ENCODE results near the gene PHF13. TPM values are rescaled to one million over a fixed set of nuclear protein-coding genes. Genes with fewer than 3 reads are reported as not detected.

The PHF13 gene
- total RNA-seq, 1 donor from 2014 or later, result 19.7 TPM

DNA sequence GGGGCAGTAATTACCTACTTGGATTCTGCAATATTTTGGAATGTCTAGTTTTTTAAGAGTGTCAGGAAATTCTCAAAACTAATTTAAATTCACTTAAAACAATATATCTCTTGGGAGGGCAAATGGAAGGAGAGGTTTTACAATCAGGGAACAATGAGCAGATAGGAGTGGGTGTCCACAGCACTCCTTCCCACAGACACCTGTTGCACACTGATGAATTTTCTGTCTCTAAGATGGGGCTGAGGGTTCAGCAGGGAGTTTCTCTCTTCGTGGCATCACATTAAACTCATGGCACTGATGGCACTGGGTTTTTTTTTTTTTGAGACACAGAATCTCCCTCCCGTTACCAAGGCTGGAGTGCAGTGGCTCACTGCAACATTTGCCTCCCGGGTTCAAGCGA is 5.5 kb downstream of the PHF13 start:
- peaks cover 57% of the 10 kb centered on the region for H3K36me3 Mint-ChIP-seq (ENCODE audit: low read depth)
- no peak overlapping the region for H3K4me3 Mint-ChIP-seq (ENCODE audit: low read depth)
- H3K27me3 Mint-ChIP-seq (ENCODE audit: low read depth), result no peaks in the 10 kb centered on the region
- H3K9me3 Mint-ChIP-seq, result no peaks in the 10 kb centered on the region
- peaks cover 8% of the 10 kb centered on the region for H3K4me1 Mint-ChIP-seq (ENCODE audit: low read depth)
- no peak for DNase-seq (ENCODE audit: low spot score)
- H3K27ac Mint-ChIP-seq, result no peak overlapping the region
- intact Hi-C loops (cut with micrococcal nuclease), result no loop called here

DNA sequence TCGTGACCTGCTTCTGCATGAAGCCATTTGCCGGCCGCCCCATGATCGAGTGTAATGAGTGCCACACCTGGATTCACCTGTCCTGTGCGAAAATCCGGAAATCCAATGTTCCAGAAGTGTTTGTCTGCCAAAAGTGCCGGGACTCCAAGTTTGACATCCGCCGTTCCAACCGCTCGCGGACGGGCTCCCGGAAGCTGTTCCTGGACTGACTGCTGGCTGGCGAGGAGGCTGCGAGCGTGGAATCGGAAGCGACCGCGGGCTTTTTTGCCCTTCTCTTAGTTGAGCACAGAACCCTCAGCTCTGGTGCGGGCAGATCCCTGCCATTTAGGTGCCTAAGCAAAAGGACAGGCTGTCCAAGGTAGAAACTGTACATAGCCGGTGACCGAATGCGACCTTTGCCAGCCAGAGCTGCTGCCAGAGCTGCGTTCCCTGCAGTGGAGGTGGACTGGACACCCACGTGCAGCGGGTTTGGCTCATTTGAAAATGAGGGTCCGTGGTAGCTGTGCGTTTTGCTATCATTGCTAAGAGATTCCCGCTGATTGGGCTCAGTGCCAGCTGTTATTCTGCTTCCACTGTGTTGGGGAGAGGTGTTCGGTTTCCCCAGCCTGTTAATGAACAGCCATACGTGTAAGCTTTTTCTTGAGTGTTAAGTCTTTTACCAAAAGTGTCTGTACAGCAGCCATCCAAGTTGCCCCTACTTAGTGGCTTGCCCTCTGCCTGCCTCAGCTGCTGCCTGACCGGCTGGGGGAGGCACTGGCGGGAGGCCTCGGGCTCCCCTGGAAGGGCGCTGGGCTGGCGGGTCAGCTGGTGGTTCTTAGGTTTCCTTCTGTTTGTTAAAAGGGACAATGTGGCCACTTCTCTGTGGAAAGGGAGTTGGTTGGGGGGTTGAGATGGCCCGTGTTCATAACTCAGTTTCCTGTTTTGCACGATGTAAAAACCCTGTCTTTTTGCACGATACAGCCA is 8.2 kb downstream of the PHF13 start:
- DNase-seq (ENCODE audit: low spot score), result no peak
- no peaks in the 10 kb centered on the region for H3K27me3 Mint-ChIP-seq (ENCODE audit: low read depth)
- H3K4me3 Mint-ChIP-seq (ENCODE audit: low read depth), result no peak overlapping the region
- H3K4me1 Mint-ChIP-seq (ENCODE audit: low read depth), result peaks cover 11% of the 10 kb centered on the region
- H3K9me3 Mint-ChIP-seq, result no peaks in the 10 kb centered on the region
- H3K27ac Mint-ChIP-seq, result no peak overlapping the region
- peaks cover 61% of the 10 kb centered on the region for H3K36me3 Mint-ChIP-seq (ENCODE audit: low read depth)
- intact Hi-C loops (cut with micrococcal nuclease), result no loop called here

DNA sequence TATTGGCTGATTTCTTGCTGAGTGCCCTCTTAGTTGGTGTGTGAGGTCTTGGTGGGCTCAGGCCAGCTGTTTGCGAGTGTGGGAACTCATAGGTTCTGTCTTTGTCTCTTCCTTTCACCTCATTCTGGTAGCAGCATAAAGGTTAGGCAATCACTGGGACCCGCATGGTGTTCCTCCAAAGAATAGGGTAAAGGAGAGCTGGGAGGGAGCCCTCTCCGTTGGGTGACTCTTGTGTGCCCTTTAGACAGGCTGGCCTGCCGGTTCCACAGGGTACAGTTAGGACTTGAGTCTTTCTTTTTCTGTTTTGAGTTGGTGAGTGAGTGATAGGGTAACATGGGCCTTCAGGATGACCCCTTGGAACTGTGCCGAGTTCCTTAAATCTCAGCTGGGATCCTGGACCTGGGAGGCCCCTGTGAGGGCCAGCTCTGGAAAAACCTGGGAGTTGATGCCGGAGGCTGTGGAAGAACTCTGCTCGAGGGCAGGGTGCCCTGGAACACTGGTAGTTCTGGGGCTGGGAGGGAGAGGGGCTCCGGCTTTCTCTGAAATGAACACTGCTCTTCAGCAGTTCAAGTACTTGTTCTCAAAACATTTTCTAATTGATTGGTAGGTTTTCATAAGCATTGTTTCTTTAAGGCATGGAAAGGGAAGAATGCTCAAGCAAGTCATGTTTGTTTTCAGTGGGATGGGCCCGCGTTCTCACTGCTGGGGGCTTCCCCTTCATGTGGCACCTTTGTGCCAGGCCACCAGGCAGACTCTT is 9.0 kb downstream of the PHF13 start:
- H3K4me1 Mint-ChIP-seq (ENCODE audit: low read depth), result peaks cover 11% of the 10 kb centered on the region
- H3K36me3 Mint-ChIP-seq (ENCODE audit: low read depth), result peaks cover 63% of the 10 kb centered on the region
- DNase-seq (ENCODE audit: low spot score), result no peak
- no peaks in the 10 kb centered on the region for H3K27me3 Mint-ChIP-seq (ENCODE audit: low read depth)
- H3K27ac Mint-ChIP-seq, result no peak overlapping the region
- no peak overlapping the region for H3K4me3 Mint-ChIP-seq (ENCODE audit: low read depth)
- no peaks in the 10 kb centered on the region for H3K9me3 Mint-ChIP-seq
- intact Hi-C loops (cut with micrococcal nuclease), result no loop called here

DNA sequence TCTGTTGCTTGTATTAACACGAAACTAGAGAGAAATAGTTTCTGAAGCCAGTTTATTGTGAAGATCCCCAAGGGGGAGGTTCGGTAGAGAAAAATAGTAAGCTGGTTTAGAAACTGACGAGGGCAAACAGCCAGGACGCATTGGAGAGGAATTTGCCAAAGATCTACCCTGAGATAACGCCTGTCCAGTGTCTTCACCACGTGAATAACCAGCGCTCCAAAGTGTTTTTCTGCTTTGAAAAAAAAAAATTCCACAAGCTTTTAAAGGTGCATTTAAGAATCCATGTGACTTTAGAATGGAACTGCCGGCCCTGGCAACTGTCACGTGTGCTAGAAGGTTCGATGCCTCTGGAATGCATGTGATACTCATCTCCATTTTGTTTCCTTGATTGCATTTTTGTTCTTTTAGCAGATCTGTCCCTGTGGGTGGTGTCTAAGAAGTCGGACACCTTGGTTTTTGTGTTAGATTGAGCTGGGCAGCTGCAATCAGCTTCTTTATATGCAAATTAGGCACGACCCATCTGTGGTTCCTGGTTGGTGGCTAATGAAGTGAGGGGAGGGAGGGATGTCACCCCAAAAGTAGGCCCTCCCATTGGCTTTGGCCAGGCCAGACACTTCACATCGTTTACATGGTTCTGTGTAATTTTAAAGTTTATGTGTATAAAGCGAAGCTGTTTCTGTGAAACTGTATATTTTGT is 9.9 kb downstream of the PHF13 start:
- intact Hi-C loops (cut with micrococcal nuclease), result no loop called here
- Mint-ChIP-seq H3K9me3 (no peaks in the 10 kb centered on the region), H3K4me3 (ENCODE audit: low read depth) (no peak overlapping the region), H3K36me3 (ENCODE audit: low read depth) (peaks cover 65% of the 10 kb centered on the region), H3K27ac (no peak overlapping the region), H3K4me1 (ENCODE audit: low read depth) (peaks cover 15% of the 10 kb centered on the region), H3K27me3 (ENCODE audit: low read depth) (no peaks in the 10 kb centered on the region)
- DNase-seq (ENCODE audit: low spot score), result no peak

DNA sequence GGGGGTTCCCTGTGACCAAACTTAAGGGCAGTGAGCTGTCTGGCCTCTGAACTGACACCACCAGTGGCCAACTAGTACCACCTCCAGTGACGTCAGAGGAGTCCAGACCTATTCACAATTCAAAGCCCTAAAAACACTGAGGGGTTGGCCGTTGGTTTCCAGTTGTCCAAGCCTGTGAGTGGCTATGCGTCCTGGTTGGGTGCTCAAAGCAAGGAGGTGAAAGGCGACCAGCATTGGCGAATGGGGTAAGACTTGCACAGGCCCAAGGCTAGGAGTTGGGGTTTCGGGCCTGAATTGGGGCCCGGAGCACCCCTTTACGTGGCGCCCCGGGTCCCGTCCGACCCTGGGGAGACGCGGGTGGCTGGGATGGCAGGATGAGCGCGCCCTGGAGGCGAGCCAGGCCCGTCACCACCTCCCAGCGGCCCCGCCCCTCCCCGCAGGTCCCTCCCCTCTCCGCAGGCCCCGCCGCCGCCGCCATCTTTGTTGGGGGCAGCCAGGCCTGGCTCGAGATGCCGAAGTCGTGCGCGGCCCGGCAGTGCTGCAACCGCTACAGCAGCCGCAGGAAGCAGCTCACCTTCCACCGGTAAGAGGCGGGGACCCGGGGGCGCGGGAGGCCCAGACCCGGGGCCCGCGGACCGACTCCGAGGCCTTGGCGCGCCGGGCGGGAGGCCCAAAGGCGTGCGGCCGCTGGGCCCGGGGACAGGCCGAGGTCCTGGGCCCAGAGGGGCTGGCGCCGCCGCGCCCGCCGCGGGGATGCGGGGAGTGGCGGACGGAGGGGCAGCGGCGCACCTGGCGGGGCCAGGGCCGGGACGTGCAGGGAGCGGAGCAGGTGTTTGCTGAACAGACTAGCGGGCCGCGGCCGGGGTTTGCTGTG is 11.4 kb downstream of the PHF13 start, which contains the start of gene THAP3:
Gene THAP3, plus strand, starts transcription at position 159 of the 874 bp plus-strand sequence. Its CDS starts 351 bp downstream, at position 510.
- peaks cover 58% of the 10 kb centered on the region for H3K36me3 Mint-ChIP-seq (ENCODE audit: low read depth)
- no peaks in the 10 kb centered on the region for H3K27me3 Mint-ChIP-seq (ENCODE audit: low read depth)
- peak; percentile 79 for DNase-seq (ENCODE audit: low spot score)
- no peaks in the 10 kb centered on the region for H3K9me3 Mint-ChIP-seq
- peak within 1 kb of the TSS; percentile 86 for H3K4me3 Mint-ChIP-seq (ENCODE audit: low read depth)
- H3K27ac Mint-ChIP-seq, result peak within 1 kb of the TSS; percentile 78
- intact Hi-C loops (cut with micrococcal nuclease), result loop anchor here (1.0 kb wide), 1 partner anchor 24 kb away; no protein-coding TSS in a partner anchor
- peaks cover 15% of the 10 kb centered on the region for H3K4me1 Mint-ChIP-seq (ENCODE audit: low read depth)

DNA sequence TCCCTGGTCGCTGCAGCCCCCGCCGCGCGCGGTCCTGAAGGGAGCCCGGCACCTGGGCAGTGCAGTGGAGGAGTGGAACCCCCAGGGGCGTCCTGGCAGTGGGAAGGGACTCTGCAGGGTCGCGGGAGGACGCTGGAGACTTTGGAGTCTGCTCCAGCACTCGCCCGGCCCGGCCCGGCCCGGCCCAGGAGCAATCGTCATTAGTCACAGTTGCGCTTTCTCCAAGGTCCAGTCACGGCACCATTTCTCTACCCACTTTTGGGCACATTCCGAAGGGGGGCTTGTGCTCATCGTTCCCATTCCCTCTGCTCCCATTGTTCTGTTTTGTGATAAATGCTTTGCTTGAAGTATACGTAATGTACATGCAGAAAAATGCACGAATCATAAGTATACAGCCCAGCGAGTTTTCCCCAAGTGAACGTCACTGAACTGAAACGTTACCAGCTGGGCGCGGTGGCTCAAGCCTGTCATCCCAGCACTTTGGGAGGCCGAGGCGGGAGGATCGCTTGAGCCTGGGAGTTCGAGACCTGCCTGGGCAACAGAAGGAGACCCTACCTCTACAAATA is 12.1 kb downstream of the PHF13 start:
- Mint-ChIP-seq H3K27ac (peak overlapping the region; percentile 69), H3K36me3 (ENCODE audit: low read depth) (peaks cover 59% of the 10 kb centered on the region)
- no peak for DNase-seq (ENCODE audit: low spot score)

DNA sequence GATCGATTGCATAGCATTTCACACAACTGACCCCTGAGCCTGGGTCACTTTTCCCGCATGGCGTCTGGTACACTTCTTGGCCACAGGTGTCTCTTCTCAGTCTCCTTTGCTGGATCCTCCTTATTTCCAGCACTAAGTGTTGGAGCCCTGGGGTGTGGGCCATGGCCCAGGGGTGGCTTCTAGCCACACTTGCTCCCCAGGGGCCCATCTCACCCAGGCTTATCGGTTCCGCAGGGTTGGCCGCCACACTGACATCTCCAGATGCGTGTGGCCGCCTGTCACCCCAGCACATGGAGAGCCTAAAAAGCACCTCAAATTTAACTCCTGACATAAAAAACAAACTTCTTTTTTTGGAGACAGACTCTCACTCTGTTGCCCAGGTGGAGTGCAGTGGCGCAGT is 13.5 kb downstream of the PHF13 start:
- DNase-seq (ENCODE audit: low spot score), result no peak
- H3K36me3 Mint-ChIP-seq (ENCODE audit: low read depth), result peaks cover 54% of the 10 kb centered on the region
- no peaks in the 10 kb centered on the region for H3K9me3 Mint-ChIP-seq
- peak overlapping the region; percentile 86 for H3K4me3 Mint-ChIP-seq (ENCODE audit: low read depth)
- H3K27ac Mint-ChIP-seq, result peak overlapping the region; percentile 49
- no peaks in the 10 kb centered on the region for H3K27me3 Mint-ChIP-seq (ENCODE audit: low read depth)
- intact Hi-C loops (cut with micrococcal nuclease), result no loop called here
- peaks cover 15% of the 10 kb centered on the region for H3K4me1 Mint-ChIP-seq (ENCODE audit: low read depth)

More for the DNA sequence above, 12.1 kb downstream of the PHF13 start:
- Mint-ChIP-seq H3K27me3 (ENCODE audit: low read depth) (no peaks in the 10 kb centered on the region), H3K4me1 (ENCODE audit: low read depth) (peaks cover 15% of the 10 kb centered on the region), H3K4me3 (ENCODE audit: low read depth) (peak overlapping the region; percentile 86), H3K9me3 (no peaks in the 10 kb centered on the region)
- intact Hi-C loops (cut with micrococcal nuclease), result loop anchor here (1.0 kb wide), 1 partner anchor 24 kb away; no protein-coding TSS in a partner anchor

DNA sequence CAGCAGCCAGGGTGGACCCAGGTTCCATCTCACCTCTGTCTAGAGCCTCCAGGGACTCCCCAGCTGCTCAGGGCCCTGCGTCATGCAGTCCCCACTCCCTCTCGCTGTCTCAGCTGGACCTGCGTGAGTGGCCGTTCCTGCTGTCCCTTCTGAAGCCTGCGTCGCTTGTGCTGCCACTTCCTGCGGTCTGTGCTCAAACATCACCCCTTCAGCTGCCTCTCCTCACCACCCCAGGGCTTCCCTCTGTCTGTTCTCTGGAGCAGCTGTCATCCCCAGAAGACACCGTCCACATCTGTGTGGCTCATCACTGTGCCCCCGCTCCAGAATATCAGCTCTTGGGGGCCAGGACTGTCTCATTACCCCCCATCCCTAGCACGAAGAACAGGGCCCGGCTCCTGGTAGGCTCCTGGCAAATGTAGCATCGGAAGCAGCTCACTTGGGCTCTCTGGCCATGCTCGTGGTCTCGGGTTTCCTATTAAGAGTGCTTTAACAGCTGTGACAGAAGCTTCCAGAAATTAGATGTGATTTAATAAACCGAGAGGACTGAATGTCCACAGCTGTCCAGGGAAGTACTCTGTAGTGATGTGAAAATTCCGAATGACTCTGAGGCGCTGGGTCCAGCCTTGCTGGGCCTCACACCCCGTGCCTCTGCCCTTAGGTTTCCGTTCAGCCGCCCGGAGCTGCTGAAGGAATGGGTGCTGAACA is 14.5 kb downstream of the PHF13 start:
- H3K27ac Mint-ChIP-seq, result peak overlapping the region; percentile 8

DNA sequence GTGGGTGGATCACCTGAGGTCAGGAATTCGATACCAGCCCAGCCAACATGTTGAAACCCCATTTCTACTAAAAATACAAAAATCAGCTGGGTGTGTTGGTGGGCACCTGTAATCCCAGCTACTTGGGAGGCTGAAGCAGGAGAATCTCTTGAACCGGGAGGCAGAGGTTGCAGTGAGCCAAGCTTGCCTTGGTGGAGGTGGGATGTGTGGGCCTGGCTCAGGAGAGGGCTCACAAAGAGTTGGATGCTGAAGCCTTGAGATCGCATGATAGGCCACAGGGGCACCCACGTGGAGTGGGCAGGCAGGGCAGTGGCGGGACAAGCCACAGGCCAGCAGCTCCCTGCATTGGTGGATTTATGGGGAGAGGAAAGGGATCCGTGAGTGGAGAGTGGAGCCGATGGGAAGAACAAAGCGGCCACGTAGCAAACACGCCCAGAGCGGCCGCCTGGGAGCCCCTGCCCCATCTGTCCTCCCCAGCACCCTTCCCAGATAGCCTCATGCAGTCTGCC is 15.5 kb downstream of the PHF13 start:
- Mint-ChIP-seq H3K4me1 (ENCODE audit: low read depth) (peaks cover 15% of the 10 kb centered on the region), H3K4me3 (ENCODE audit: low read depth) (no peak overlapping the region), H3K9me3 (no peaks in the 10 kb centered on the region), H3K36me3 (ENCODE audit: low read depth) (peaks cover 46% of the 10 kb centered on the region), H3K27ac (no peak overlapping the region), H3K27me3 (ENCODE audit: low read depth) (no peaks in the 10 kb centered on the region)
- no peak for DNase-seq (ENCODE audit: low spot score)
- intact Hi-C loops (cut with micrococcal nuclease), result no loop called here

More for the DNA sequence above, 14.5 kb downstream of the PHF13 start:
- H3K36me3 Mint-ChIP-seq (ENCODE audit: low read depth), result peaks cover 47% of the 10 kb centered on the region
- H3K9me3 Mint-ChIP-seq, result no peaks in the 10 kb centered on the region
- H3K4me1 Mint-ChIP-seq (ENCODE audit: low read depth), result peaks cover 15% of the 10 kb centered on the region
- H3K27me3 Mint-ChIP-seq (ENCODE audit: low read depth), result no peaks in the 10 kb centered on the region
- intact Hi-C loops (cut with micrococcal nuclease), result no loop called here
- DNase-seq (ENCODE audit: low spot score), result no peak
- H3K4me3 Mint-ChIP-seq (ENCODE audit: low read depth), result peak overlapping the region; percentile 61

DNA sequence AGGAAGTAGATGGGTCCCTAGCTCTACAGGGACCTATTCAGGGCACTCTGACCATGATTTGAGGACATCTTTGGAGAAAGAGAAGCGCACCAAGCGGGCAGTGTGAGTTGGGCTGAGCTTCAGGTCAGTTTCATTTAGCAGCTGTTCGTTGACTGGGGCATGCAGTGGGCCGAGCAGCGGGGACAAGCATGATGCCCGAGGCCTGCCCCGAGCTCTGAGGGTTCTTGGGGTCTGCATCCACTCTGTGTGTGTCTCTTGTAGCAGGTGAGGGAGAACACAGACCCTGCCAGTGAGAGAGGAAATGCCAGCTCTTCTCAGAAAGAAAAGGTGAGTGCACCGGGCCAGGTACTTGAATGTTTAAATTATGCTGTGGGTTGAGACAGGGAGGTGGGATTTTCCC is 16.5 kb downstream of the PHF13 start:
- Mint-ChIP-seq H3K4me3 (ENCODE audit: low read depth) (no peak overlapping the region), H3K36me3 (ENCODE audit: low read depth) (peaks cover 53% of the 10 kb centered on the region), H3K9me3 (no peaks in the 10 kb centered on the region), H3K4me1 (ENCODE audit: low read depth) (peaks cover 10% of the 10 kb centered on the region), H3K27ac (no peak overlapping the region), H3K27me3 (ENCODE audit: low read depth) (no peaks in the 10 kb centered on the region)
- no peak for DNase-seq (ENCODE audit: low spot score)
- intact Hi-C loops (cut with micrococcal nuclease), result no loop called here

DNA sequence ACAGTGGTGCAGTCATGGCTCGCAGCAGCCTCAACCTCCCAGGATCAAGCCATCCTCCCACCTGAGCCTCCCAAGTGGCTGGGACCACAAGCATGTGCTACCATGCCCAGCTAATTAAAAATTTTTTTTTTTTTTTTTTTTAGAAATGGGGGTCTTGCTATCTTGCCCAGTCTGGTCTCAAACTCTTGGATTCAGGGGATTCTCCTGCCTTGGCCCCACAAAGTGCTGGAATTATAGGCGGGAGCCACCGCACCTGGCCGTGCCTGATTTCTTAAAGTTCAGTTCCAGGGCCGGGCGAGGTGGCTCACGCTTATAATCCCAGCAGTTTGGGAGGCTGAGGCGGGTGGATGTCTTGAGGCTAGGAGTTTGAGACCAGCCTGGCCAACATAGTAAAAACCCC is 17.5 kb downstream of the PHF13 start:
- Mint-ChIP-seq H3K4me1 (ENCODE audit: low read depth) (peaks cover 10% of the 10 kb centered on the region), H3K36me3 (ENCODE audit: low read depth) (peaks cover 58% of the 10 kb centered on the region), H3K27ac (no peak overlapping the region), H3K4me3 (ENCODE audit: low read depth) (no peak overlapping the region), H3K27me3 (ENCODE audit: low read depth) (no peaks in the 10 kb centered on the region), H3K9me3 (no peaks in the 10 kb centered on the region)
- intact Hi-C loops (cut with micrococcal nuclease), result no loop called here
- DNase-seq (ENCODE audit: low spot score), result no peak
